Measurements from ENCODE around the gene PDXDC1.
A peak's percentile ranks its signal among the peaks of the same experiment; 100 is the strongest.

Gene PDXDC1

DNA sequence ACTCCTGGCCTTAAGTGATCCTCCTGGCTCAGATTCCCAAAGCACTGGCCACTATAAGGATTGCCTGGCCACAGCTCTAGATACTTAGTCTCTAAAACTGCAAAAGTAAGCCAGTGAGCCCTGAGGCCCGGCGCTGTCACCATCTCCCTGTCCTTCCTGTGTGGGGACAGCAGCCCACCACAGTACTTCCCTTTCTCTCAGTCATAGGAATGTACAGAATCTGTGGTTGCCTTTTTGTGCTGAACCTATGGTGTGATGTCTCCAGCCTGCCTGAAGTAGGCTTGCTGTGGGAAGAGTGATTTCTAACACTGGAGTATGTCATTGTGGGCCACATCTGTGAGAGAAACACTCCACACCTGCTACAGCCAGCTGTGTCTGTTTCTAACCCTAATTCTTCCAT lies 56.4 kb downstream of the PDXDC1 start (continued):
- TF ChIP-seq, protein P1, sequence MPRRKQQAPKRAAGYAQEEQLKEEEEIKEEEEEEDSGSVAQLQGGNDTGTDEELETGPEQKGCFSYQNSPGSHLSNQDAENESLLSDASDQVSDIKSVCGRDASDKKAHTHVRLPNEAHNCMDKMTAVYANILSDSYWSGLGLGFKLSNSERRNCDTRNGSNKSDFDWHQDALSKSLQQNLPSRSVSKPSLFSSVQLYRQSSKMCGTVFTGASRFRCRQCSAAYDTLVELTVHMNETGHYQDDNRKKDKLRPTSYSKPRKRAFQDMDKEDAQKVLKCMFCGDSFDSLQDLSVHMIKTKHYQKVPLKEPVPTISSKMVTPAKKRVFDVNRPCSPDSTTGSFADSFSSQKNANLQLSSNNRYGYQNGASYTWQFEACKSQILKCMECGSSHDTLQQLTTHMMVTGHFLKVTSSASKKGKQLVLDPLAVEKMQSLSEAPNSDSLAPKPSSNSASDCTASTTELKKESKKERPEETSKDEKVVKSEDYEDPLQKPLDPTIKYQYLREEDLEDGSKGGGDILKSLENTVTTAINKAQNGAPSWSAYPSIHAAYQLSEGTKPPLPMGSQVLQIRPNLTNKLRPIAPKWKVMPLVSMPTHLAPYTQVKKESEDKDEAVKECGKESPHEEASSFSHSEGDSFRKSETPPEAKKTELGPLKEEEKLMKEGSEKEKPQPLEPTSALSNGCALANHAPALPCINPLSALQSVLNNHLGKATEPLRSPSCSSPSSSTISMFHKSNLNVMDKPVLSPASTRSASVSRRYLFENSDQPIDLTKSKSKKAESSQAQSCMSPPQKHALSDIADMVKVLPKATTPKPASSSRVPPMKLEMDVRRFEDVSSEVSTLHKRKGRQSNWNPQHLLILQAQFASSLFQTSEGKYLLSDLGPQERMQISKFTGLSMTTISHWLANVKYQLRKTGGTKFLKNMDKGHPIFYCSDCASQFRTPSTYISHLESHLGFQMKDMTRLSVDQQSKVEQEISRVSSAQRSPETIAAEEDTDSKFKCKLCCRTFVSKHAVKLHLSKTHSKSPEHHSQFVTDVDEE (CRISPR knock-in tag; IDR thresholded peaks at IDR 0.05): no peak
- TF ChIP-seq RARB (CRISPR knock-in tag; IDR thresholded peaks at IDR 0.05) (no peak), ZC3H10 (CRISPR knock-in tag; IDR thresholded peaks at IDR 0.05) (no peak), BACH2 (CRISPR knock-in tag; IDR thresholded peaks at IDR 0.05; ENCODE audit: borderline replicate concordance) (no peak), SNAI2 (CRISPR knock-in tag; IDR thresholded peaks at IDR 0.05) (no peak), ISL1 (CRISPR knock-in tag; IDR thresholded peaks at IDR 0.05) (no peak), ARNTL (CRISPR knock-in tag; IDR thresholded peaks at IDR 0.05; ENCODE audit: borderline replicate concordance, low read depth) (no peak), TOX (CRISPR knock-in tag; IDR thresholded peaks at IDR 0.05; ENCODE audit: borderline replicate concordance) (no peak), TCF4 (CRISPR knock-in tag; IDR thresholded peaks at IDR 0.05; ENCODE audit: borderline replicate concordance) (no peak)
- TF ChIP-seq, protein P2, sequence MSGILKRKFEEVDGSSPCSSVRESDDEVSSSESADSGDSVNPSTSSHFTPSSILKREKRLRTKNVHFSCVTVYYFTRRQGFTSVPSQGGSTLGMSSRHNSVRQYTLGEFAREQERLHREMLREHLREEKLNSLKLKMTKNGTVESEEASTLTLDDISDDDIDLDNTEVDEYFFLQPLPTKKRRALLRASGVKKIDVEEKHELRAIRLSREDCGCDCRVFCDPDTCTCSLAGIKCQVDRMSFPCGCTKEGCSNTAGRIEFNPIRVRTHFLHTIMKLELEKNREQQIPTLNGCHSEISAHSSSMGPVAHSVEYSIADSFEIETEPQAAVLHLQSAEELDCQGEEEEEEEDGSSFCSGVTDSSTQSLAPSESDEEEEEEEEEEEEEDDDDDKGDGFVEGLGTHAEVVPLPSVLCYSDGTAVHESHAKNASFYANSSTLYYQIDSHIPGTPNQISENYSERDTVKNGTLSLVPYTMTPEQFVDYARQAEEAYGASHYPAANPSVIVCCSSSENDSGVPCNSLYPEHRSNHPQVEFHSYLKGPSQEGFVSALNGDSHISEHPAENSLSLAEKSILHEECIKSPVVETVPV (CRISPR knock-in tag; IDR thresholded peaks at IDR 0.05): no peak

DNA sequence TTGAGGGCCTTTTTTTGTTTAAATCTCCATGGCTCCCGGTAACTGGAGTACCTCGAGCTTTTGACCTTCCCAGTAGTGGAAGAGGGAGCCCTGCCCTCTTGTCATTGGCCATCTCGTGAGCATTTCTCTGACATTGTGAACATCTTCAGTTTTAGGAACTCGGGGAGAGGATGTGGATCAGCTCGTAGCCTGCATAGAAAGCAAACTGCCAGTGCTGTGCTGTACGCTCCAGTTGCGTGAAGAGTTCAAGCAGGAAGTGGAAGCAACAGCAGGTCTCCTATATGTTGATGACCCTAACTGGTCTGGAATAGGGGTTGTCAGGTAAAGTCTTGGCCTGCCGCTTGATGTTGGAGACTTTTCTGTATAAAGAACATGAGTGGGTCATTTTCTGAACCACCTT lies 56.8 kb downstream of the PDXDC1 start:
- TF ChIP-seq ZC3H10 (CRISPR knock-in tag; IDR thresholded peaks at IDR 0.05) (no peak), ZFP30 (CRISPR knock-in tag; IDR thresholded peaks at IDR 0.05) (no peak), ZNF70 (CRISPR knock-in tag; IDR thresholded peaks at IDR 0.05) (no peak), ARNTL (CRISPR knock-in tag; IDR thresholded peaks at IDR 0.05; ENCODE audit: borderline replicate concordance, low read depth) (no peak), OSR1 (CRISPR knock-in tag; IDR thresholded peaks at IDR 0.05) (no peak)
- ATAC-seq: no peak

DNA sequence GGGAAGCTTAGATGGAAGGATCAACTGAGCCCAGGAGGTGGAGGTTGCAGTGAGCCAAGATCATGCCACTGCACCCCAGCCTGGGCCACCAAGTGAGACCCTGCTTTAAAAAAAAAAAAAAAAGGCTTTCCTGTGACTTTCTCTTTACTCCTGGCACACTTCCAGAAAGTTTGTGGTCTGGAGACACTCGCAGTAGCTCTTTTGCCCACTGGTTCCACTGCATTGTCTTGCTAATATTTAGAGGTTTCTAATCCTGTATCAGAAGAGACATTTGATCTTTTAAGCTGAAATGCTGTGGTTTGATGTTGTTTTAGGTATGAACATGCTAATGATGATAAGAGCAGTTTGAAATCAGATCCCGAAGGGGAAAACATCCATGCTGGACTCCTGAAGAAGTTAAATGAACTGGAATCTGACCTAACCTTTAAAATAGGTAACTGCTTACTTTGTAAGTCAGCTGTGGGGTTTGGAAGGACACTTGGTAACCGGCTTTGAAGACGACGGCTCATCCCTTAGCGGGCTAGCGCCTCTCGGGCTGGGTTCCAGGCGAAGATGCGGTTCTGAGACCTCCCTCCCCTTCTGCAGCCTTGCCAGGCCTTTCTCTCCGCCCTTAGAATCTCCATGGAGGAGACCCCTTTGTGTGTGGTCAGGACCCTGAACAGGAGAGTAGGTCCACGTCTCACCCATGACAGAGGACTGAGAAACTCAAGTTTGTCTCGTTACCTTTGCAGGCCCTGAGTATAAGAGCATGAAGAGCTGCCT lies 57.9 kb downstream of the PDXDC1 start:
- ATAC-seq: peak; percentile 25
- TF ChIP-seq, protein P3, sequence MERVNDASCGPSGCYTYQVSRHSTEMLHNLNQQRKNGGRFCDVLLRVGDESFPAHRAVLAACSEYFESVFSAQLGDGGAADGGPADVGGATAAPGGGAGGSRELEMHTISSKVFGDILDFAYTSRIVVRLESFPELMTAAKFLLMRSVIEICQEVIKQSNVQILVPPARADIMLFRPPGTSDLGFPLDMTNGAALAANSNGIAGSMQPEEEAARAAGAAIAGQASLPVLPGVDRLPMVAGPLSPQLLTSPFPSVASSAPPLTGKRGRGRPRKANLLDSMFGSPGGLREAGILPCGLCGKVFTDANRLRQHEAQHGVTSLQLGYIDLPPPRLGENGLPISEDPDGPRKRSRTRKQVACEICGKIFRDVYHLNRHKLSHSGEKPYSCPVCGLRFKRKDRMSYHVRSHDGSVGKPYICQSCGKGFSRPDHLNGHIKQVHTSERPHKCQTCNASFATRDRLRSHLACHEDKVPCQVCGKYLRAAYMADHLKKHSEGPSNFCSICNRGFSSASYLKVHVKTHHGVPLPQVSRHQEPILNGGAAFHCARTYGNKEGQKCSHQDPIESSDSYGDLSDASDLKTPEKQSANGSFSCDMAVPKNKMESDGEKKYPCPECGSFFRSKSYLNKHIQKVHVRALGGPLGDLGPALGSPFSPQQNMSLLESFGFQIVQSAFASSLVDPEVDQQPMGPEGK (CRISPR knock-in tag; IDR thresholded peaks at IDR 0.05; ENCODE audit: borderline replicate concordance): no peak
- TF ChIP-seq ARNTL (CRISPR knock-in tag; IDR thresholded peaks at IDR 0.05; ENCODE audit: borderline replicate concordance, low read depth) (no peak), ZFP30 (CRISPR knock-in tag; IDR thresholded peaks at IDR 0.05) (no peak), RARB (CRISPR knock-in tag; IDR thresholded peaks at IDR 0.05) (no peak), SNAI2 (CRISPR knock-in tag; IDR thresholded peaks at IDR 0.05) (no peak), ISL1 (CRISPR knock-in tag; IDR thresholded peaks at IDR 0.05) (no peak), ZNF565 (CRISPR knock-in tag; conservative IDR thresholded peaks at IDR 0.05; ENCODE audit: low read depth) (no peak)
- TF ChIP-seq, protein P4, sequence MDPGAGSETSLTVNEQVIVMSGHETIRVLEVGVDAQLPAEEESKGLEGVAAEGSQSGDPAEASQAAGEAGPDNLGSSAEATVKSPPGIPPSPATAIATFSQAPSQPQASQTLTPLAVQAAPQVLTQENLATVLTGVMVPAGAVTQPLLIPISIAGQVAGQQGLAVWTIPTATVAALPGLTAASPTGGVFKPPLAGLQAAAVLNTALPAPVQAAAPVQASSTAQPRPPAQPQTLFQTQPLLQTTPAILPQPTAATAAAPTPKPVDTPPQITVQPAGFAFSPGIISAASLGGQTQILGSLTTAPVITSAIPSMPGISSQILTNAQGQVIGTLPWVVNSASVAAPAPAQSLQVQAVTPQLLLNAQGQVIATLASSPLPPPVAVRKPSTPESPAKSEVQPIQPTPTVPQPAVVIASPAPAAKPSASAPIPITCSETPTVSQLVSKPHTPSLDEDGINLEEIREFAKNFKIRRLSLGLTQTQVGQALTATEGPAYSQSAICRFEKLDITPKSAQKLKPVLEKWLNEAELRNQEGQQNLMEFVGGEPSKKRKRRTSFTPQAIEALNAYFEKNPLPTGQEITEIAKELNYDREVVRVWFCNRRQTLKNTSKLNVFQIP (CRISPR knock-in tag; IDR thresholded peaks at IDR 0.05; ENCODE audit: borderline replicate concordance, low read depth): no peak

DNA sequence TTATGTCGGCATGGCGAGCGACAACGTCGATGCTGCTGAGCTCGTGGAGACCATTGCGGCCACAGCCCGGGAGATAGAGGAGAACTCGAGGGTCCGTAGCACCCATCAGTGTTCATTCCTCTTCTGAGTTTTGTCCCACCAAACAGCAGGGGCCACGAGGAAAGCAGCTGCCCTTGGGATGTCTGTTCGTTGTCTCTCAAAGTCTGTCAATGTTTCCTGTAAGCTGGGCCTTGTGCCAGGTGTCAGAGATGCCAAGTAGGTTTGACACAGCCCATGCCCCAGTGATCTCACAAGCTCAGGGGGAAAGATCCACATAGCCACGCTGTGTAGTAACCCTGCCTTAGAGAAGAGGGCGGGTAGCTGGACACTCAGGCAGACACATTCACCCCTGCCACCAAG lies 58.5 kb downstream of the PDXDC1 start:
- TF ChIP-seq TCF4 (CRISPR knock-in tag; IDR thresholded peaks at IDR 0.05; ENCODE audit: borderline replicate concordance) (peak; percentile 31; the same call in 1 of the 2 replicates), ISL1 (CRISPR knock-in tag; IDR thresholded peaks at IDR 0.05) (0 out of 2 replicates have a peak, but pooled peaks have one; percentile 10), ZFP30 (CRISPR knock-in tag; IDR thresholded peaks at IDR 0.05) (no peak)
- peak; percentile 83 for ATAC-seq

All from SK-N-SH treated with all-trans-retinoic acid at 6 μM for 48 hours (cell line).